HPDE6-E6E7 (cell line): ENCODE results near the gene RAB3IL1.
A peak's percentile ranks its signal among the peaks of the same experiment; 100 is the strongest.

Experiments
- DNase-seq: peaks from one replicate; pipeline ENCODE4 v3.0.0; 2011; ENCODE audit warnings: missing footprints; ENCODE audit errors: extremely low spot score

Gene RAB3IL1

GRCh38 chr11:61866231-61866957, 51.0 kb downstream of the RAB3IL1 start:
- DNase-seq: peak; percentile 63

DNA sequence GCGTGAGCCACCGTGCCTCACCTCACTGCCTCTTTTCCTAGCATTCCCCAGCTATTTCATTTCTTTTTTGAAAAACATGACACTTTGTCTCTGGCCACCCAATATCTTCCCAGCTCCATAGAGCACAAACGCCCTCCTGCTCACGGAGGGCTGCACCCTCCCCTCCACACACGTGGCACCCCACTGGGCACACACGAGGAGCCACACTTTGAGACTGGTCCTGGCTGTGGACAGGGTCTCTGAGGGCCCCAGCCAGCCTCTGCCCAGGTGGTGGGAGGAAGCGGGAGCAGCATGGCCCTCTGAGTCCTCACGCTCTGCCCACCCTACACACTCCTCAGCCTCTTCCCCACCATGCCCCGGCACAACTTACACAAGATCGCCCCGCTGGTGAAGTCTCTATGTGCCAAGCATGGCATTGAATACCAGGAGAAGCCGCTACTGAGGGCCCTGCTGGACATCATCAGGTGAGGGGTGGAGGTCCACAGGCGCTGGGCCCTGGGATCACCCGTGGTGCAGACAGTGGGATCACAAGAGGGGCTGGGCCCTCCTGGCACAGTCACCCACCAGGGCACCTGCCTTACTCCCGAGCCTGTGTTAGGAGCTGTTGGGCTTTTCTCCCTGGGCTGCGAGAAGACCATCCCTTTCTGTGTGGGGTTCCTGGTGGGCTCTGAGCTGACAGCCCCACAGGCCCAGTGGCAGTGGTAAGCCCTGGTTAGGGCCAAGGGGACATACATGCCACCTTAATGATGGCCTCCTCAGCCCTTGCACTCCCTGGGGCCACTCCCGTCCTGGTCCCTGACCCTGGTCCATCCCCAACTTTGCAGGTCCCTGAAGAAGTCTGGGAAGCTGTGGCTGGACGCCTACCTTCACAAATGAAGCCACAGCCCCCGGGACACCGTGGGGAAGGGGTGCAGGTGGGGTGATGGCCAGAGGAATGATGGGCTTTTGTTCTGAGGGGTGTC, 52.3 kb downstream of the RAB3IL1 start:
- no peak for DNase-seq

- DNase-seq: no peak
These were observed 53.8 kb downstream of the RAB3IL1 start for GRCh38 chr11:61863548-61864081.

GRCh38 chr11:61862714-61863547, 54.4 kb downstream of the RAB3IL1 start:
- DNase-seq: no peak

- DNase-seq: no peak
These were observed 55.7 kb downstream of the RAB3IL1 start for GRCh38 chr11:61861634-61862033.

- no peak for DNase-seq
These were observed 57.1 kb downstream of the RAB3IL1 start for GRCh38 chr11:61860054-61860903.

DNA sequence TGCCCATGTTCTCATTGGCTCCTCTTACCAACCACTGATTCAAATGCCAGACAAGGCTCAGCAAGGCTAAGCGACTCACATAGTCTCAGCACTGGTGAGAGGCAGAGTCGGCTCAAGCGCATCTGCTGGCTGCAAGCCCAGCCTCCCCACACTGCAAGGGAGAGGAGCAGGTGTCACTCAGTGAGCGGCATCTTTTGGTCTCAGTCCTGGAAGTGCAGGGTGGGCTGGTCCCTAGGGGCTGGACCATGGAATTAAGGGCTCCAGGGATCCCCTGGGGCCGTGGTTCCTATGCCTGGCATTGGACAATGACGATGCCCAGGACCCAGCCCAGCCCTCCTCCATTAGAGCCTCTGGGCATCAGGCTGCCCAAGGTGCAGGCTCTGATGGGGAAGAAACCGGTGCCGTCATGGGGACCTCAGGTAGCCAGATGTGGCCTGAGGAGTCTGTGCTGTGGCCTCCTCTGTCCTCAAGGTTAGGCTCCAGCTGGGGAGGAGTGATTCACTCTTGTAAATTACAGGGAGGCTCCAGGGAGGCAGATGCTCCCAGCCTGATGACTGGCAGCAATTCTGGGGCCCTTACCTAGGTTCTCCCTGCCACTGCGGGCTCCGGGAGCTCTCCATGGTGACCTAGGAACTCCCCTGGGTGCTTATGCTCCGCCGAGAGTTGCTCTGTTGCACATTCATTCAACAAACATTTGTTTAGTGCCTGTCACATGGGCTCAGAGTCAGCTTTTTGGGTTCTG, 61.3 kb downstream of the RAB3IL1 start:
- no peak for DNase-seq

GRCh38 chr11:61854966-61855714, 62.2 kb downstream of the RAB3IL1 start:
- DNase-seq: no peak

DNA sequence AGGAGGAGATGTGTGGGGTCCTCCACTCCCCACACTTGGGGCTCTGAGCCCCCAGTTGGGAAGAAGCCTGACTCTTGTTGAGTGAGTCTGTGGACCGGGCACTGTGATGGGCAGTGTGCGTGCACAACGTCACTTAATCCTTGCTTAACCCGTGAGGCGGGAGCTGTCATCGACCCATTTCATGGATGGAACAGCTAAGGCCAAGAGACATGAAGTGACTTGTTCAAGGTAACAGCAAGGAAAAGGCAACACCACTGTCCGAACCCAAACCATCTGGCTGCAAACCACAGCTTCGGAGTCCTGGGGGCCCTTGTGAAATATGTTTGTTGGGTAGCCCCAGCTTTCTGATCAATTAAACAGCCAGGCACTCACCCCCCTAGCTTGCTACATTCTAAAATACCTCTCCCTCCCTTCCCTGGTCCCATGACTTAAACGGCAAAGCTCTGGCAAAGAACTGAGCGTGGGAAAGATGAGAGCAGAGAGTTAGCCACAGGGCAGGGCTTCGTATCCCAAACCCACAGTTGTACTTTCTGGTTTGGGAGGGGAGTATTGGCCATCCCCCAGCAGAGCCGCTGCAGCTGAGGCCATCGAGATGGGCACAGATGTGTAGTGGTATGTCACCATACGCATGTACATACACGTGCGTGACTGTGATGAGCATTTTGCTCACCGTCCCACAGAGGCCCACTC, 63.0 kb downstream of the RAB3IL1 start:
- no peak for DNase-seq

DNA sequence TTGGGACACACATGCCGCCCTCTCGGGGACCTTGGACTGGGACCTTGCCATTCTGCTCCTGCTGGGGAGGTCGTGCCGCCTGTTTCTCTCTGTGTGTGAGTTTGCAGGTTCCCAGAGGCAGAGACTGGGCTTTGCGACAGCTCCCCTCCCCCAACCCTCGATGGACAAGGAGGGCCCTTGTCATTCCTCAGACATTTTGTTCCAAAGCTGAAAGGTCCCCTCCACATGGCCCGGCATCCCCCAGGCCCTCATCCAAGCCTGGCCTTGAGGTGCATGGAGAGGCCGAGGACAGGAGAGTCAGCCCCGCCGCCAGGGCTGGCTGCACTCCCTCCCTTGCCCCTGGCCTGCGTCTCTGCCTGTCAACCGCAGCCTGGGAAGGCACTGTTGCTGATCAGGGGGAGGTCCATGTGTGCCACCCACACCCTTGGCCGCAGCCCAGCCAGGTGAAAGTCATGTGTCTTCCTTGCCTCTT, 63.6 kb downstream of the RAB3IL1 start:
- DNase-seq: no peak

- DNase-seq: no peak
These were observed 65.5 kb downstream of the RAB3IL1 start for GRCh38 chr11:61851900-61852295.

DNA sequence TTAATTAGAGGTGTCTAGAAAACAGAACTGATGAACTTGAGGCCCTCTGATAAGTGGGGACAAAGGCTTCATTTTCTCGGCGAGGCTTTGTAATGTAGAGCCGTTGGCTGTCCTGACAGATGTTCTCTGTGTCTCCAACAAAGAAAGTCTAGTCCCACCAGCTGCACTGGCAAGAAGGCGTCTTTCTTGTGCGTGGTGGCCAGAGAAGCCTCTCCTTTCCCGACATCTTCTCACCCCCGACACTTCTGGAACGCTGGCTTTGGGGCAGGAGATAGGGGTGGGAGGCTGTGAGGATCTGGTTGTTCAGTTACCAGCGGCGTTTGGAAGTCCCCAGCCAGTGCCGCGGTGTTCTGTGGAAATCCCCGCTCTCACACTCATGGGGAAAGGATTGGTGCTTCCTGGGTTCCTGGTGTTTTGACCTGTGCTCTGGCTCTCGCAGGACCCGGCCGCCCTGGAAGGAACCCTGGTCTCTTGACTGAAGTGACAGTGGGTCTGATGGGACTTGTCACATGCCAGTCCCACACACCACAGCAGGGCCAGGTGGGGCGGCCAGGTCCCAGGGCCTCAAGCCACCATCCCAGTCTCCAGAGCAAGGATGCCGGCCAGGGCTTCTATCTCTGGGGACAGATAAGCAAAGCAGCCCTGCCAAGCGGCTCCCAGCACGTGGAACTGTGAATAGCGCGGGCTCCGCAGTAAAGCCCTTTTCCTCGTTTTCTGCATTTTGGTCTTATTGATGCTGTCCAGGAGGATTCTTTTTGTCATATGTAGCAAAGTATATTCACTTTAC, 66.1 kb downstream of the RAB3IL1 start:
- DNase-seq: no peak

- no peak for DNase-seq
These were observed 66.7 kb downstream of the RAB3IL1 start for GRCh38 chr11:61850687-61851086.

- no peak for DNase-seq
These were observed 68.7 kb downstream of the RAB3IL1 start for GRCh38 chr11:61848631-61849030.

- no peak for DNase-seq
These were observed 69.3 kb downstream of the RAB3IL1 start for GRCh38 chr11:61847914-61848581.
